Adrenal gland (tissue), 12 donors: Measurements from ENCODE around the gene NUP50. TPM values are rescaled to one million over a fixed set of nuclear protein-coding genes. Genes with fewer than 3 reads are reported as not detected.
"Not testable (repeated sequence)": the region's sequence is repeated elsewhere in the genome, so short reads cannot be mapped to it uniquely, and the experiment has no call there.

ENCODE experiments used
- DNase-seq, 7 donors: peaks; one replicate each; pipeline ENCODE4 v3.0.0-alpha.2; 2019 to 2020
- H3K27ac ChIP-seq, 5 donors: fragments of 200-600 bp; sonication (generic) in 4 of 5; 1 replicate in 3 of 5; 2 replicates in 2 of 5; pipeline versions ENCODE4 v1.5.1 to v1.8.0; 2016 to 2020; ENCODE audit warnings: mild to moderate bottlenecking in 1 of 5
- H3K27me3 ChIP-seq: fragments of 200-600 bp; 2 replicates; pipeline ENCODE4 v1.8.0; 2021
- H3K36me3 ChIP-seq, 2 donors: fragments of 200-600 bp; replicated peaks in 1 of 2; 1 replicate in 1 of 2; 2 replicates in 1 of 2; pipeline versions ENCODE4 v1.5.1 to v1.8.0; 2018 to 2022
- H3K4me1 ChIP-seq, 2 donors: fragments of 200-600 bp; replicated peaks in 1 of 2; 1 replicate in 1 of 2; 2 replicates in 1 of 2; pipeline versions ENCODE4 v1.5.1 to v1.8.0; 2018 to 2021
- H3K4me3 ChIP-seq, 4 donors: fragments of 200-600 bp; sonication (generic) in 3 of 4; one replicate each; pipeline ENCODE4 v1.5.1; 2016 to 2018
- H3K9me3 ChIP-seq, 3 donors: fragments of 200-600 bp; sonication (generic) in 1 of 3; replicated peaks in 1 of 3; 1 replicate in 2 of 3; 2 replicates in 1 of 3; pipeline versions ENCODE4 v1.5.1 to v1.8.0; 2016 to 2021
- CTCF ChIP-seq, 6 experiments: fragments of 450-650 bp in 4 of 6; fragments of 200-600 bp in 2 of 6; sonication (generic) in 1 of 6; IDR thresholded peaks; 1 replicate in 5 of 6; 2 replicates in 1 of 6; pipeline versions ENCODE4 v1.5.1 to v1.8.0; 2016 to 2021; ENCODE audit warnings: antibody characterized with exemption in 6 of 6, mild to moderate bottlenecking in 2 of 6, moderate library complexity in 1 of 6
- POLR2A ChIP-seq, 2 donors: fragments of 450-650 bp; IDR thresholded peaks; one replicate each; pipeline ENCODE4 v1.6.1; 2017; ENCODE audit warnings: antibody characterized with exemption in 2 of 2, mild to moderate bottlenecking in 2 of 2, moderate library complexity in 1 of 2
- WGBS, 4 donors: extraction: QIAGEN DNeasy Blood & Tissue Kit in 2 of 4; methylation state at CpG; one replicate each; pipeline versions ENCODE4 v1.1.5 to v1.1.7; 2013 to 2017; 5-methylcytosine and 5-hydroxymethylcytosine counted together
- intact Hi-C, 2 donors: fragments of 100-400 bp; cut with DNase I; formaldehyde crosslinking; loops; one replicate each; pipeline versions ENCODE4 v1.14.1 to v1.15.0; 2022 to 2023
- polyA plus RNA-seq, 3 donors: library from polyadenylated mRNA; stranded (reverse); fragments of 200-250 nt in 2 of 3; fragments of 350-450 nt in 1 of 3; fragmentation: Illumina TruSeq in 1 of 3; extraction: RNeasy Lipid Tissue Mini Kit (QIAGEN cat#74804) in 1 of 3; gene quantifications; one replicate each; pipeline ENCODE4 v1.2.3, GENCODE V29; 2013 to 2014
- total RNA-seq, 9 donors: library from RNA; depleted of rRNA in 4 of 9; stranded (reverse); fragments of >200 nt in 4 of 9; fragments of 120-200 nt in 1 of 9; fragmentation: NEBNext Ultra II Directional in 1 of 9; extraction: Animal tissue kit (Norgen Biotek cat#: 25700) in 1 of 9; gene quantifications; one replicate each; pipeline versions ENCODE4 v1.1.0 to v1.2.4, GENCODE V29; 2013 to 2023
- donor health status: healthy with polysubstance abuse.
- donor health status: Bipolar disorder and iron deficiency.
- donor health status: DM: yes; HTN: yes; CAD: no.
- donor health status: DM: no; HTN: no; CAD: no.
- donor health status: DM: no; HTN: no; CAD: no.
- donor health status: DM: yes; HTN: yes; CAD: no.

NUP50 gene
- total and polyA plus RNA-seq, 12 donors: 14.9 to 126 (median 64.6) TPM

- Histone ChIP-seq H3K27ac (no peak overlapping the region), H3K4me3 (no peak overlapping the region), H3K36me3 (peaks cover 0 to 23% of the 10 kb centered on the region in 2 donors), H3K4me1 (peaks cover 0 to 14% of the 10 kb centered on the region in 2 donors), H3K9me3 (no peaks in the 10 kb centered on the region), H3K27me3 (no peaks in the 10 kb centered on the region)
- WGBS, 4 donors: 87 to 93% (median 90%) methylated on average over 16 of the region's 16 CpGs
- DNase-seq: peak in 1 of 7 donors; percentile 44
- TF ChIP-seq CTCF (IDR thresholded peaks at IDR 0.05) (no peak), POLR2A (IDR thresholded peaks at IDR 0.05) (no peak)
- intact Hi-C loops: no loop called here
Observed at GRCh38 chr22:45188779-45189178, 25.1 kb downstream of the NUP50 start.

GRCh38 chr22:45190202-45190872 lies 26.6 kb downstream of the NUP50 start:
- no peak overlapping the region for H3K4me3 ChIP-seq
- H3K27me3 ChIP-seq: no peaks in the 10 kb centered on the region
- no peaks in the 10 kb centered on the region for H3K9me3 ChIP-seq
- WGBS, 4 donors: 80 to 88% (median 84%) methylated on average over 4 of the region's 4 CpGs
- DNase-seq: peak in 1 of 7 donors; percentile 48
- intact Hi-C loops: no loop called here
- H3K36me3 ChIP-seq: peaks cover 0 to 10% of the 10 kb centered on the region in 2 donors
- H3K4me1 ChIP-seq: peaks cover 0 to 14% of the 10 kb centered on the region in 2 donors
- TF ChIP-seq POLR2A (IDR thresholded peaks at IDR 0.05) (no peak), CTCF (IDR thresholded peaks at IDR 0.05) (no peak)
- no peak overlapping the region for H3K27ac ChIP-seq

- intact Hi-C loops, H3K27me3 ChIP-seq, H3K4me1 ChIP-seq, H3K4me3 ChIP-seq, H3K9me3 ChIP-seq: not testable (repeated sequence)
- WGBS, 4 donors: 50 to 72% (median 62%) methylated on average over 8 to 9 of the region's 9 CpGs
- H3K36me3 ChIP-seq: peaks cover 0 to 11% of the 10 kb centered on the region in 2 donors
- TF ChIP-seq POLR2A (IDR thresholded peaks at IDR 0.05): peak in 1 of 2 donors; percentile 25
- peak in 5 of 7 donors; percentile 42 to 59 (median 56) for DNase-seq
- peak overlapping the region in 4 of 5 donors; percentile 13 to 84 (median 77) for H3K27ac ChIP-seq
Observed at GRCh38 chr22:45191746-45192145, 28.0 kb downstream of the NUP50 start.

GRCh38 chr22:45192701-45193187 lies 29.0 kb downstream of the NUP50 start:
- TF ChIP-seq CTCF (IDR thresholded peaks at IDR 0.05) (peak in 2 of 6 experiments; percentile 19 to 24), POLR2A (IDR thresholded peaks at IDR 0.05) (peak in 1 of 2 donors; percentile 75)
- 28 to 41% (median 35%) methylated on average over 9 to 13 of the region's 13 CpGs for WGBS, 4 donors
- Histone ChIP-seq H3K27ac (peak overlapping the region; percentile 62 to 84 (median 78)), H3K4me3 (peak overlapping the region in 1 of 4 donors; percentile 23), H3K27me3 (no peaks in the 10 kb centered on the region), H3K9me3 (no peaks in the 10 kb centered on the region), H3K4me1 (peaks cover 0 to 8% of the 10 kb centered on the region in 2 donors), H3K36me3 (peaks cover 0 to 21% of the 10 kb centered on the region in 2 donors)
- intact Hi-C loops: no loop called here
- peak in 6 of 7 donors; percentile 72 to 87 (median 80) for DNase-seq
